ENCODE results near the gene EXOC3L2.

Gene EXOC3L2

DNA sequence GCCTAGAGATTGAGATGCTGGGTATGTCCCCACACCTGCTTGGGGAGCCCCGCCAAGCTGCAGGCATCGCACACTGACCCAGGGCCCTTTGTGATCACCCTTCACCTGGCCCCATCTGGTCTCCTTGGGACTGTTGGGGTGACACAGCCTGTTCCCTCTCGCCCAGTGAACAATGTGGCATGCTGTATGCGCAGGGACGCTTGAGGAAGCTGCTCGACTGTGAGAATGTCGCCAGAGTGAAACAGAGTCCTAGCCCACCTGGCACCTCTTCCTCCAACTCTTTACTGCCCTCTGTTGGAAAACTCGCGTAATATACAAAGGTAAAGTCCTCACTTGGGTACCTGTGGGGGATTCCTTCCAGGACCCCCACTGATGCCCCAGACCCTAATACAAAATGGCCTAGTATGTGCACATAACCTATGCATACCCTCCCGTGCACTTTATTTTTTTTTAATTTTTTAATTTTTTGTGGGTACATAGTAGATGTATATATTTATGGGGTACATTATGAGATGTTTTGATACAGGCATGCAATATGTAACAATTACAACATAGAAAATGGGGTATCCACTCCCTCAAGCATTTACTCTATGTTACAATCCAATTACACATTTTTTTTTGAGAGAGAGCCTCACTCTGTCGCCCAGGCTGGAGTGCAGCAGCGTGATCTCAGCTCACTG, 57.6 kb downstream of the EXOC3L2 start:
- TF ChIP-seq GATA3 (IDR thresholded peaks at IDR 0.05; ENCODE audit: low read depth, low read length) = no peak
- TF ChIP-seq GATA2 (IDR thresholded peaks at IDR 0.05; ENCODE audit: low read depth, low read length) = no peak

GRCh38 chr19:45186509-45187334, 58.5 kb downstream of the EXOC3L2 start:
- no peak for TF ChIP-seq GATA3 (IDR thresholded peaks at IDR 0.05; ENCODE audit: low read depth, low read length)
- no peak for TF ChIP-seq GATA2 (IDR thresholded peaks at IDR 0.05; ENCODE audit: low read depth, low read length)

DNA sequence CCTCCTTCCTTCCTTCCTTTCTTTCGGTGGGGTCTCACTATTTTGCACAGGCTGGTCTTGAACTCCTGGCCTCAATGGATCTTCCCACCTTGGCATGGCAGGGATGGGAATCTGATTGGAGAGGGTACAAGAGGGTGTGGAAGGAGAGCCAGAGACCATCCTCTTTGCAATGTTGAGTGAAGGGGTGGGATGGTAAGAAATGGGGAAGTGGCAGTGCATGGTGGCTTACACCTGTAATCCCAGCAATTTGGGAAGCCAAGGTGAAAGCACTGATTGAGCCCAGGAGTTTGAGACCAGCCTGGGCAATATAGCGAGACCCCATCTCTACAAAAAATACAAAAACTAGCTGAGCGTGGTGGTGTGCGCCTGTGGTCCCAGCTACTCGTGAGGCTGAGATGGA, 61.1 kb downstream of the EXOC3L2 start:
- TF ChIP-seq GATA3 (IDR thresholded peaks at IDR 0.05; ENCODE audit: low read depth, low read length) (no peak), GATA2 (IDR thresholded peaks at IDR 0.05; ENCODE audit: low read depth, low read length) (no peak)

DNA sequence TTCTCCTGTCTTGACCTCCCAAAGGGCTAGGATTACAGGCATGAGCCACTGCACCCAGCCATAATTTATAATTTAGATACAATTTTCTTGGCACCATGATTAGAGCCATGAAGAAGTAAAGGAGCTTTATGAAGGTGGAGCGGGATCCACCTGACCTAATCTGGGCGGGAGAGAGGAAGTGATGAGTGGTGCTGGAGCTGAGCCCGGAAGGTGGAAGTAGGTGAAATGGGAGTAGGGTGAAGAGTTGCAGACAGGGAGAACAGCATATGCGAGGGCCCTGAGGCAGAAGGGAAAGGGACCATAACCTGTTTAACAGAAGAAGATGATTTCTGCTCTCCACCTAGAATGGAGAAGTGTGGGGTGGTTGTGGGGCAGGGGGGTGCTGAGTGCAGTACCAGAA, 62.4 kb downstream of the EXOC3L2 start:
- TF ChIP-seq GATA3 (IDR thresholded peaks at IDR 0.05; ENCODE audit: low read depth, low read length) = no peak
- TF ChIP-seq GATA2 (IDR thresholded peaks at IDR 0.05; ENCODE audit: low read depth, low read length) = no peak

- no peak for TF ChIP-seq GATA3 (IDR thresholded peaks at IDR 0.05; ENCODE audit: low read depth, low read length)
- no peak for TF ChIP-seq GATA2 (IDR thresholded peaks at IDR 0.05; ENCODE audit: low read depth, low read length)
These were observed 64.3 kb downstream of the EXOC3L2 start for GRCh38 chr19:45180936-45181335.

DNA sequence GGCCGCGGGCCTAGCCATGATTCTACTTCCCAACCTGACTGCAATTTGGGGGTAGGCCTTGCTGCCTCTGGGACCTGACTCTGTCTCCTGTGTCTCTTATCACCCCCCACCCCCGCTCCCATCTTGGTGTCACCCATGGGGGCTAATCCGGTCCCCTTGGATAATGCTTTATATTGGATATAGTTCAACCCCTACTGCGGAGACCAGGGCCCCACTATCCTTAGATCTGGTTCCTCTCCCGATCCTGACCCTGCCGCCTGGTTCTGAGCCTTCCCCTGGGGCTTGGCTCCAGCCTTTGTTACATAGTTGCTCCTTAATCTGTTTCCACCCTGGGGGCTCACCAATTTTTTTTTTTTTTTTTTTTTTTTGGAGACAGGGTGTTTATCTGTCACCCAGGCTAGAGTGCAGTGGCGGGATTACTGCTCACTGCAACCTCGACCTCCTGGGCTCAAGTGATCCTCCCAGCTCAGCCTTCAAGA, 65.3 kb downstream of the EXOC3L2 start:
- TF ChIP-seq GATA3 (IDR thresholded peaks at IDR 0.05; ENCODE audit: low read depth, low read length) (no peak), GATA2 (IDR thresholded peaks at IDR 0.05; ENCODE audit: low read depth, low read length) (no peak)

DNA sequence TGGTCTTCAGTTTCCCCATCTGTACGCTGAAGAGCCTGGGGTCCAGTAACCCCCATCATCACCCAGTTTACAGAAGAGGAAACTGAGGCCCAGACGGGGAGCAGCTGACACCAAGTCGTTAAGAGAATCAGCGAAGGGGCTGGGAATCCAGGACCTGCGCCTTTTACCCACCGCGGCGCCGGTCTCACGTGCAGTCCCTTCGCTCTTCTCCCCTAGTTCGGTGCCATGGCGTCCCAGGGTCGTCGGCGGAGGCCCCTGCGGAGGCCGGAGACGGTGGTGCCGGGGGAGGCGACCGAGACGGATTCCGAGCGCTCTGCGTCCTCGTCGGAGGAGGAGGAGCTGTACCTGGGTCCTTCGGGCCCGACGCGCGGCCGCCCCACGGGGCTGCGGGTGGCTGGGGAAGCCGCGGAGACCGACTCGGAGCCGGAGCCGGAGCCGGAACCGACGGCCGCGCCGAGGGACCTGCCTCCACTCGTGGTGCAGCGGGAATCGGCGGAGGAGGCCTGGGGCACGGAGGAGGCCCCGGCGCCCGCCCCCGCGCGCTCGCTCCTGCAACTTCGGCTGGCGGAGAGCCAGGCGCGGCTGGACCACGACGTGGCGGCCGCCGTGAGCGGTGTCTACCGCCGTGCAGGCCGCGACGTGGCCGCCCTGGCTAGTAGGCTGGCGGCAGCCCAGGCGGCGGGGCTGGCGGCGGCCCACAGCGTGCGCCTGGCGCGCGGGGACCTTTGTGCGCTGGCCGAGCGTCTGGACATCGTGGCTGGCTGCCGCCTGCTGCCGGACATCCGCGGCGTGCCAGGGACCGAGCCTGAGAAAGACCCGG, 65.9 kb downstream of the EXOC3L2 start:
- TF ChIP-seq GATA3 (IDR thresholded peaks at IDR 0.05; ENCODE audit: low read depth, low read length) (no peak), GATA2 (IDR thresholded peaks at IDR 0.05; ENCODE audit: low read depth, low read length) (no peak)

DNA sequence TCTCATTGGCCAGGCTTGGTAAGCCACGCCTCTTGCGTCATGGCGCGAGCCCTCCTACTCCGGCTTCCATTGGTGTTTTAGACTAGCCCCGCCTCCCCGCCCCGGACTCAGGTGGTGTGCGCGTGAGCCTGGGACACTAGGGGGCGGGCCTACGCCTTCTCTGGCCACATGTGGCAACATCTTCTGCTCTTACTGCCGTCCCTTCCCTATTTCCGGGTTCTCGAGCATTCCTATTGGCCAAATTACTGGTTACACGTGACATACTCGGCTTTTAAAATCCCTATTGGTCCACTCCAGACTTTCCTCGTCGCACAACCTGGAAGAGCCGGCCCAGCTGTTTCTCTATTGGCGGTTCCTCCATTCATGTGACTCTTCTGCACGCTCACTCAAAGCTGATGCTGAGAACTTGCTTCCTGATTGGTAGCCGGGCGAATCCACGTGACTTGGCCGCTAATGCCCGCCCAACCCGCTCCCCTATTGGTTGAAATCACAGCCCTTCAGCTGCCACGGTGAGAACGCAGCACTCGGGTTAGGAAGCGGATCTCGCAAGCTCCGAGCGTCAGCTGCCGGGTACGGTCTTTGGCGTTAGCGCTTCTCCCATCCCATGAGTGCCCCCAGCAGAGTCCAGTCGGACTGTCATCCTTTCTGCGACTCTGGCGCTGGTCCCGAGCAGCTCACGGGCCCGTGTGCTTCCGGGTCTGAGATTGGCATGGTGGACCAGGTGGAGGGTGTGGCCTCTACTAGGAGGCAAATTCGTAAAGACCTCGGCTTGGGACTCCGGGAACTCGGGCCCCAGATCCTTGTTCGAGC, 66.7 kb downstream of the EXOC3L2 start, which contains the start of gene BLOC1S3:
BLOC1S3 (plus strand) TSS at position 523 of the 810 bp plus-strand sequence. CDS start 513 bp downstream, outside the sequence.
- TF ChIP-seq GATA2 (IDR thresholded peaks at IDR 0.05; ENCODE audit: low read depth, low read length) = no peak
- TF ChIP-seq GATA3 (IDR thresholded peaks at IDR 0.05; ENCODE audit: low read depth, low read length) = no peak

GRCh38 chr19:45177817-45178261, 67.4 kb downstream of the EXOC3L2 start, which contains the start of gene TRAPPC6A:
TRAPPC6A (minus strand) TSS chr19:45178237; CDS start chr19:45178218, 19 bp downstream.
- TF ChIP-seq GATA3 (IDR thresholded peaks at IDR 0.05; ENCODE audit: low read depth, low read length) (no peak), GATA2 (IDR thresholded peaks at IDR 0.05; ENCODE audit: low read depth, low read length) (no peak)

DNA sequence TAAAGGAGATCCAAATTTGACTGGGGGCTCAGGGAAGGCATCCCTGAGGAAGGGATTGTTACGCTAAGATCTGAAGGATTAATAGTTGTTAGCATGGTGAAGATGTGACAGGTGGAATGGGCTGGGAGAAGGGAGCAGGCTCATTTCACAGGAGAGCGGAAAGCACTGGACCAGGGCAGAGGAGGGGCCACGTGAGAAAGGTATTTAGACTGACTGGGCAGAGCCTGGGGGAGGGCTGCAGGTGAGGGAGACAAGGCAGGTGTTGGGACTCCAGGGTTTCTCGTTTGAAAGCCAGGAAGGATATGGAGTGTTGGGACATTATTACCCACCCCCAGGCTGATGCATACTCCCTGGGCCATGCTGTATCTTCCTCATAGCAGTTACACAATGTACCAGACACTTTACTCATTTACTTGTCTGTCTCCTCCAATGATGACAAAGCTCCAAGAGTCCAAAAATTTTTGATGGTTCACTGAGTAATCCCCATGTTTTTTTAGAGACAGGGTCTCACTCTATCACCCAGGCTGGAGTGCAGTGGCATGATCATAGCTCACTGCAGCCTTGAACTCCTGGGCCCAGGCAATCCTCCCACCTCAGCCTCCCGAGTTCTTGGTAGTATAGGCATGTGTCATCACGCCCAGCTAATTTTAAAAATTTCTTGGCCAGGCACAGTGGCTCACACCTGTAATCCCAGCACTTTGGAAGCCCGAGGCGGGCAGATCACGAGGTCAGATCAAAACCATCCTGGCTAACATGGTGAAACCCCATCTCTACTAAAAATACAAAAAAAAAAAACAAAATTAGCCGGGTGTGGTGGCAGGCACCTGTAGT, 69.5 kb downstream of the EXOC3L2 start:
- TF ChIP-seq GATA2 (IDR thresholded peaks at IDR 0.05; ENCODE audit: low read depth, low read length) (no peak), GATA3 (IDR thresholded peaks at IDR 0.05; ENCODE audit: low read depth, low read length) (no peak)

- no peak for TF ChIP-seq GATA3 (IDR thresholded peaks at IDR 0.05; ENCODE audit: low read depth, low read length)
- TF ChIP-seq GATA2 (IDR thresholded peaks at IDR 0.05; ENCODE audit: low read depth, low read length) = no peak
These were observed 71.4 kb downstream of the EXOC3L2 start for GRCh38 chr19:45173816-45174215.

DNA sequence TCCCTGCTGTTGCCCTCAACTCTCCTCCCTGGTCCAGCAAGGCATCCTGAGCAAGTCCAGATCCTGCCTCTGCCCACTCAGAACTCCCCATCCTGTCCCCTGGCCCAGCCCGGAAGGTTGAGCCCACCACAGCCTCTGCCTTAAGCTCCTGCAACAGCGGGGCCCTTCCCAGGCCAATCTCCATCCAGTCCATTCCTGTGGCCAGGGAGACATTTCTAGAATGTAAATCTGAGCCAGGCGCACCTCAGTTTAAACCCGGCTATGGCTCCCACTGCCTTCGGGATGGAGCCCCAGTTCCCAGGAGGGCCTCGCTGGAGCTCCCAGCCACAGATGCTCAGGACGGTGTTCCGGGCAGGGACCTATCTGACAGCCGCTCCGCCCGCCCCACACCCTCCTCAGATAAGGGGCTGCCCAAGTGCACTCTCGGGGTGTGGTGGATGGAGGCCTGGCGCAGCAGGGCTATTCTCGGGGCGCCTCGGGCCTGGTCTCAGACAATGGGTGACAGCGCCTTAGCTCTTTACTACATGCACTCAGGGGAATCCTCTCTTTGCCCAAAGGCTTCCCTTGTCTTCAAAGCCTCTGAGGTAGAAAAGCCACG, 72.5 kb downstream of the EXOC3L2 start:
- TF ChIP-seq GATA2 (IDR thresholded peaks at IDR 0.05; ENCODE audit: low read depth, low read length) (no peak), GATA3 (IDR thresholded peaks at IDR 0.05; ENCODE audit: low read depth, low read length) (no peak)
